Posterior vena cava (tissue), 2 donors: ENCODE results near the gene TIMELESS. TPM values are rescaled to one million over a fixed set of nuclear protein-coding genes. Genes with fewer than 3 reads are reported as not detected.
A peak's percentile ranks its signal among the peaks of the same experiment; 100 is the strongest.
"Not testable (repeated sequence)": the region's sequence is repeated elsewhere in the genome, so short reads cannot be mapped to it uniquely, and the experiment has no call there.

Experiments used
- DNase-seq: peaks from one replicate; pipeline ENCODE4 v3.0.0-alpha.2; 2020; ENCODE audit warnings: low spot score
- intact Hi-C, 2 donors: fragments of 100-400 bp; cut with DNase I; formaldehyde crosslinking; loops; one replicate each; pipeline versions ENCODE4 v1.14.1 to v1.14.2; 2022 to 2023
- long read RNA-seq, 2 donors: library from polyadenylated mRNA; unstranded; transcript quantifications; one replicate each; pipeline ENCODE4 v2.0.0, GENCODE V29; 2020 to 2021
- total RNA-seq, 2 donors: library from RNA; stranded (reverse); fragmentation: NEBNext Ultra II Directional; extraction: Animal tissue kit (Norgen Biotek cat#: 25700); gene quantifications; one replicate each; pipeline ENCODE4 v1.2.1, GENCODE V29; 2021
- donor health status: DM: yes; HTN: yes; CAD: no.
- donor health status: DM: yes; HTN: yes; CAD: no.

The TIMELESS gene, protein sequence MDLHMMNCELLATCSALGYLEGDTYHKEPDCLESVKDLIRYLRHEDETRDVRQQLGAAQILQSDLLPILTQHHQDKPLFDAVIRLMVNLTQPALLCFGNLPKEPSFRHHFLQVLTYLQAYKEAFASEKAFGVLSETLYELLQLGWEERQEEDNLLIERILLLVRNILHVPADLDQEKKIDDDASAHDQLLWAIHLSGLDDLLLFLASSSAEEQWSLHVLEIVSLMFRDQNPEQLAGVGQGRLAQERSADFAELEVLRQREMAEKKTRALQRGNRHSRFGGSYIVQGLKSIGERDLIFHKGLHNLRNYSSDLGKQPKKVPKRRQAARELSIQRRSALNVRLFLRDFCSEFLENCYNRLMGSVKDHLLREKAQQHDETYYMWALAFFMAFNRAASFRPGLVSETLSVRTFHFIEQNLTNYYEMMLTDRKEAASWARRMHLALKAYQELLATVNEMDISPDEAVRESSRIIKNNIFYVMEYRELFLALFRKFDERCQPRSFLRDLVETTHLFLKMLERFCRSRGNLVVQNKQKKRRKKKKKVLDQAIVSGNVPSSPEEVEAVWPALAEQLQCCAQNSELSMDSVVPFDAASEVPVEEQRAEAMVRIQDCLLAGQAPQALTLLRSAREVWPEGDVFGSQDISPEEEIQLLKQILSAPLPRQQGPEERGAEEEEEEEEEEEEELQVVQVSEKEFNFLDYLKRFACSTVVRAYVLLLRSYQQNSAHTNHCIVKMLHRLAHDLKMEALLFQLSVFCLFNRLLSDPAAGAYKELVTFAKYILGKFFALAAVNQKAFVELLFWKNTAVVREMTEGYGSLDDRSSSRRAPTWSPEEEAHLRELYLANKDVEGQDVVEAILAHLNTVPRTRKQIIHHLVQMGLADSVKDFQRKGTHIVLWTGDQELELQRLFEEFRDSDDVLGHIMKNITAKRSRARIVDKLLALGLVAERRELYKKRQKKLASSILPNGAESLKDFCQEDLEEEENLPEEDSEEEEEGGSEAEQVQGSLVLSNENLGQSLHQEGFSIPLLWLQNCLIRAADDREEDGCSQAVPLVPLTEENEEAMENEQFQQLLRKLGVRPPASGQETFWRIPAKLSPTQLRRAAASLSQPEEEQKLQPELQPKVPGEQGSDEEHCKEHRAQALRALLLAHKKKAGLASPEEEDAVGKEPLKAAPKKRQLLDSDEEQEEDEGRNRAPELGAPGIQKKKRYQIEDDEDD
- 1 to 10 TPM; 4.4 TPM for total RNA-seq
- long read RNA-seq, donor 1, partial matches to known transcripts = 1 of 1 reads
- long read RNA-seq, donor 1, other reads (novel, unspliced or antisense) = 0 of 1 reads
- long read RNA-seq, donor 2, partial matches to known transcripts = 1 of 2 reads
- long read RNA-seq, donor 2, other reads (novel, unspliced or antisense) = 1 of 2 reads

- intact Hi-C loops = no loop called here
- peak; percentile 96 for DNase-seq
These were observed at the start of gene TIMELESS for GRCh38 chr12:56448860-56449621. Gene TIMELESS (minus strand): TSS chr12:56449426. CDS start chr12:56434170, 15,256 bp downstream.

DNA sequence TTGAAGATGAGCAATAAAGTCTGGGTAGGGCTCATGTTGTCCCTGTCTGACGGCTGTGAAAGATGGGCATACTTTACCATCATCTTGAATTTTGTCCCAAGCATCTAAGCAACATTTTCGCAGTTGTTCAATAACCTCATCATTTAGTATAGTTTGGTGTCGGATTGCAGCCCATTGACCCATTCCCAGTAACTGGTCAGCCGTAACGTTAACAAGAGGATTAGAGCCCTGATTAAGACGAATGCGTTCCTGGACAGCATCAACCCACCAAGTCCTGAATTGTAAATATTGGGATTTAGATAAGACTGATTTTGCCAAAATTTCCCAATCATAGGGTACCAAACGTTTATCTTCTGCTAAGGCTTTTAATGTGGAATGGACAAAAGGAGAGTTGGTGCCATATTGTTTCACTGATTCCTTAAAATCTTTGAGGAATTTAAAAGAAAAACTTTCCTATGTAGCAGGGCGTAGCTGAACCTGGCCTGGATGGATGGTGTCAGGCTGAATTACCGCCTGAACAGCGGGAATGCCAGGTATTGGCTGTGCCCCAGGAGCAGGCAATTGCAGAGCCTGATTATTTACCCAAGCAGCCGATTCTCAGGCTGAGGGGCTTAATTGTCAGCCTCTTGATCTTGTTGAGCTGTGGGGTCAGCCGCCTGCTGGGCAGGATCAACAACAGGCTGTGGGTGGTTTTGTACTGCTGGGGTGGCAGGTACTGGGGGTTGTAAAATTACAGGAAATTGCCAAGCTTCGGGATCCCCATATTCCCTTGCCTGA lies 49.1 kb upstream of the TIMELESS start:
- DNase-seq, intact Hi-C loops: not testable (repeated sequence)

- intact Hi-C loops = not testable (repeated sequence)
- DNase-seq = peak; percentile 85
These were observed 47.5 kb upstream of the TIMELESS start for GRCh38 chr12:56496704-56497103.

GRCh38 chr12:56494481-56494880 lies 45.3 kb upstream of the TIMELESS start:
- DNase-seq, intact Hi-C loops: not testable (repeated sequence)

GRCh38 chr12:56494106-56494415 lies 44.8 kb upstream of the TIMELESS start:
- DNase-seq, intact Hi-C loops: not testable (repeated sequence)

- intact Hi-C loops, DNase-seq: not testable (repeated sequence)
These were observed 44.3 kb upstream of the TIMELESS start for GRCh38 chr12:56493409-56494105.

- intact Hi-C loops = no loop called here
- DNase-seq = no peak
These were observed 41.1 kb upstream of the TIMELESS start for GRCh38 chr12:56490360-56490759.

DNA sequence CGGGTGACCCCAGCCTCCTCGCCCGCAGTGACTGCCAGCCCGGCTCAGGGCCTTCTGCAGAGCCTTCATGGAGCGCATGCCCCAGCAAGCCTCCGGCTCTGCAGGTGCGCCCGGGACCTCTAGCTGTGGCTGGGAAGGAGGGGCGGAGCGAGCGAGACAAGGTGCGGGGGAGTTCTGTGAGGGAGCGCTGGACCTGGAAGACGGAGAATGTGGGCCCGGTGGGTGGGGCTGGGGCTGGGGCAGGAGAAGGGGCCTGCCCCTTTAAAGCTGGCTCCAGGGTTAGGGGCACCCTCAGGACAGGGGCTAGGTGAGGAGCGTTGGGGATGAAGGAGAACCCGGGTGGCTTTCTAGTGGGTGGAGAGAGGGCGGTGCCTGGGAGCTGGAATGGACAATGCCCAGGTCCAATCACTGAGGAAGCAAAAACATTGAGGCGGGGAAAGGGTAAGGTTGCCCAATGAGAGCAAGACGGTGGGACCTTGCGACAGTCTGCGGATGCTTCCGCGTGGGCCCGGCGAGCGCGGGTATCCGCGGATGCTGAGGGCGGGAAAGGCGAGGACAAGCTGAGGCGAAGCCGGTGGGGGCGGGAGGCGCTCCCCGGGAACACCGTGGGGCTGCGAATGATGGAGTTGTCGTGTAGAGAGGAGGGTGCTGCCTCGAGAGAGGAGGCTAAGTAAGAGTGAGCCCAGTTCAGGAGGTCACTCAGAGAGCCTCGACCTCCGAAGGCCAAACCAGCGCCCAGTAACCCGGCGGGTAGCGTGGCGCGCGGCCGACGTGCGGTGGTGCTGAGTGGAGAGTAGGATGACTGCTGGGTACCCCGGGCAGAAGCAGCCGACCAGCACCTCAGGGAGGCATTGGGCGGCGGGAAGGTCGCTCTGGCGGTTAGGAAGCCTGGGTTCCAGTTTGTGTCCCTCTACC lies 39.1 kb upstream of the TIMELESS start, which contains the start of gene GLS2:
TSS of gene GLS2 (minus strand) at position 121 of the 915 bp plus-strand sequence. CDS start at position 78, 43 bp downstream.
- DNase-seq = peak; percentile 90
- intact Hi-C loops = no loop called here

DNA sequence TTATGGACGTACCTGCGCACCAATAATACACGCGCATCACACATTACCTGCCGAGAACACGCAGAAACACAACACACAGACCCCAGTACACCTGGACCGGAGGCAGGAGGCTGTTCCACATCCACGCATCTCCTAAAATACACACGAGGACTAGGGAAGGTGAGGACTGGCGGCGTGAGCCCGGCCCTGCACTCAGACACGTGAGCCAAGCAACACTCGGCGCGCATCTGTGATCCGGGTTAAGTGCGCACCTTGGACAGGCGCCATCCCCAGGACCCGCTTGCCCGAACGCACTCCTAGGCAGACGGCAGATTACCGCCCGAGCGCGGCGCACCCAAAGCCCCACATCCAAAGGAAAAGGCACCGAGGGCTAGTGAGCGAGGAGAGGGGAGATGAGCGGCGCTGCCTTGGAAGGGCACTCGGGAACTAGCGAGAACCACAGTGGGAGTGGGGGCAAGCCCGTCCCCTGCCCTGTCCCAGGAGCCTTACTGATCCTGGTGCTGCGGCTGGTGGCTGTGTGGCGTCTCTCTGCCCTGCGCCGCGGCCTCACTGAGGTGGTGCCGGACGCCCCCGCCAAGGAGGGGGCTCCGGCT lies 38.3 kb upstream of the TIMELESS start:
- no peak for DNase-seq
- intact Hi-C loops = no loop called here

DNA sequence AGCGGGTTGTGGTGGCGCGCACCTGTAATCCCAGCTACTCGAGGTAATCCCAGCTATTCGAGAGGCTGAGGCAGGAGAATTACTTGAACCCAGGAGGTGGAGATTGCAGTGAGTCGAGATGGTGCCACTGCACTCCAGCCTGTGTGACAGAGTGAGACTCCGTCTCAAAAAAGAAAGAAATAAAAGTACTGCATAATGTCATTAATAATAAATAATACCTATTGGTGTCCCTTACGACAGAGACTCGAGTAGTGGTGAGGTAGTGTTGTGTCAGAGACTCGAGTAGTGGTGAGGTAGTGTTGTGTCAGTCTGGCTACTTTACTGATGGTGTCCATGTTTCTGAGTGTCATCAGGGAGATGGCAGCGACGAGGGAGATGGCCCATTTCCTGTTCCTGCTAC lies 37.5 kb upstream of the TIMELESS start:
- intact Hi-C loops = no loop called here
- no peak for DNase-seq

- intact Hi-C loops = no loop called here
- no peak for DNase-seq
These were observed 35.3 kb upstream of the TIMELESS start for GRCh38 chr12:56484566-56484965.

- DNase-seq = no peak
- intact Hi-C loops = no loop called here
These were observed 30.4 kb upstream of the TIMELESS start for GRCh38 chr12:56479625-56480024.

DNA sequence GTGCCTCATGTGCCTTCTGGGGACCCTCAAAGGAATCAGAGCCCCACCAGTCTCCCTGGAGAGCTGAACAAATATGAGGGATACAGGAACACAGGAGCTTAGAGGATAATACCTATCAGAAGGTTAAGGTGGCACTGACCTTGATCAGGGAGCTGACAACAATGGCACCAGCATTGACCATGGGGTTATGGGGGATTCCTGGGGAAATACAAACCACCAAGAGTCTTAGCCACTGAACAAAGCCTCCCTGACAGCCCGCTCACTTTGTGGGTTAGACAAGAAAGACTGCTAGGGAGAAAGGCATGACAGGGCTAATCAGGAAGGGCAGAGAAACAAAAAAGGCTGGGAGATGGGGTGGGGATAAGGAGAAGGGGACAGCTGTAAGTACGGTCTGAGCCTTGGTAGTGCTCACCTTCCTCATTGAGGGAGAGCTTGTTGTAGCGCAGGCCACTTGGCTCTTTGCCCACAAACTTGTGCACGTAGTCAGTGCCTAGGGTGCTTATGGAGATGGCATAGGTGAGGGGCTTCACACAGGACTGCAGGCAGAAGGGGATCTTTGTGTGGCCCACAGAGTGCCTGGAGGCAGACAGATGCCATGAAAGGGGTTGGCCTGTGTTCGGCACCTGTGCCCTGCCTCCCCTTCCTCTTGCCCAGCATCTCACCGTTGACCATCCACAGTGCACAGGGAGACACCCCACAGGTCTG lies 28.4 kb upstream of the TIMELESS start:
- no peak for DNase-seq
- intact Hi-C loops = no loop called here

- DNase-seq = no peak
- intact Hi-C loops = no loop called here
These were observed 27.8 kb upstream of the TIMELESS start for GRCh38 chr12:56476972-56477432.

- no peak for DNase-seq
These were observed 26.9 kb upstream of the TIMELESS start for GRCh38 chr12:56476143-56476542.

More at GRCh38 chr12:56476143-56476542, 26.9 kb upstream of the TIMELESS start:
- intact Hi-C loops = no loop called here
